Lower lobe of right lung (tissue), 2 donors: ENCODE results near the gene NPTXR. TPM values are rescaled to one million over a fixed set of nuclear protein-coding genes. Genes with fewer than 3 reads are reported as not detected.

Source experiments
- ATAC-seq, 2 donors: fragments of 200-7000 bp; cut with Tn5 transposase; one replicate each; pipeline ENCODE4 v1.9.1; 2020 to 2022; ENCODE audit warnings: mild to moderate bottlenecking in 2 of 2, moderate library complexity in 2 of 2
- DNase-seq: peaks from one replicate; pipeline ENCODE4 v3.0.0-alpha.2; 2020
- H3K27ac ChIP-seq: fragments of 200-600 bp; one replicate; pipeline ENCODE4 v1.8.0; 2022
- H3K27me3 ChIP-seq: fragments of 200-600 bp; one replicate; pipeline ENCODE4 v1.8.0; 2022; ENCODE audit warnings: low read depth
- H3K36me3 ChIP-seq: fragments of 200-600 bp; one replicate; pipeline ENCODE4 v1.8.0; 2022; ENCODE audit warnings: mild to moderate bottlenecking
- H3K4me1 ChIP-seq: fragments of 200-600 bp; one replicate; pipeline ENCODE4 v1.8.0; 2022
- H3K4me3 ChIP-seq: fragments of 200-600 bp; one replicate; pipeline ENCODE4 v1.8.0; 2022; ENCODE audit warnings: mild to moderate bottlenecking
- H3K9me3 ChIP-seq: fragments of 200-600 bp; one replicate; pipeline ENCODE4 v1.8.0; 2022
- intact Hi-C: fragments of 100-400 bp; cut with DNase I; formaldehyde crosslinking; loops from one replicate; pipeline ENCODE4 v1.11.0; 2022
- total RNA-seq: library from RNA; stranded (reverse); fragmentation: NEBNext Ultra II Directional; extraction: Animal tissue kit (Norgen Biotek cat#: 25700); gene quantifications from one replicate; pipeline ENCODE4 v1.2.1, GENCODE V29; 2021
- TF ChIP-seq, protein P1 (sequence below): fragments of 200-600 bp; IDR thresholded peaks from one replicate; pipeline ENCODE4 v1.8.0; 2022; ENCODE audit warnings: antibody characterized with exemption, mild to moderate bottlenecking
- donor health status: DM: no; HTN: yes; CAD: no; lungs with severe emphysema.

Gene NPTXR
- total RNA-seq, 1 donor from 2014 or later = 5.1 TPM

DNA sequence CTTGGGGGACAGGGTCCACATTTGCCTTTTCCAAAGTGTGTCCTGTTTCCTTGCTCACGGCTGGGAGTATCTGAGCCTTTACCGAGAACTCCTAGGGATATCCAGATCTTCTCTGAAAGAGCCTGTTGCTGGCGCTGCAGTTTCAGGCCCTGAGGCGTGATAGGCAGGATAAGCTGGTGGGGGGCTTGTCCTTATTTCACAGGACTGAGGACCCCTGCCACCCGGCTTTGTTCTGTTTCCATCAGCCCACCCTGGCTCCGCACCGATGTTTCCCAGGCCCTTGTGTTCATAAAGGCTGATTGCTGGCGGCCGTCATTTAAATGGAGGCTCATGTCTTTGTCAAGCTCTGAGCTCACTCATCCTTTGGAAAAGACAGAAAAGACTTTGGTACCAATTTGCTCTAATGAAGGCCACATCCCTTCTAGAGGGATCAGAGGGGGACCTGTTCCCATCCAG is 9.4 kb upstream of the NPTXR start:
- Histone ChIP-seq H3K9me3 (no peaks in the 10 kb centered on the region), H3K36me3 (no peaks in the 10 kb centered on the region), H3K27ac (no peak overlapping the region), H3K4me1 (no peaks in the 10 kb centered on the region), H3K27me3 (peaks cover 10% of the 10 kb centered on the region), H3K4me3 (no peak overlapping the region)
- TF ChIP-seq, protein P1, sequence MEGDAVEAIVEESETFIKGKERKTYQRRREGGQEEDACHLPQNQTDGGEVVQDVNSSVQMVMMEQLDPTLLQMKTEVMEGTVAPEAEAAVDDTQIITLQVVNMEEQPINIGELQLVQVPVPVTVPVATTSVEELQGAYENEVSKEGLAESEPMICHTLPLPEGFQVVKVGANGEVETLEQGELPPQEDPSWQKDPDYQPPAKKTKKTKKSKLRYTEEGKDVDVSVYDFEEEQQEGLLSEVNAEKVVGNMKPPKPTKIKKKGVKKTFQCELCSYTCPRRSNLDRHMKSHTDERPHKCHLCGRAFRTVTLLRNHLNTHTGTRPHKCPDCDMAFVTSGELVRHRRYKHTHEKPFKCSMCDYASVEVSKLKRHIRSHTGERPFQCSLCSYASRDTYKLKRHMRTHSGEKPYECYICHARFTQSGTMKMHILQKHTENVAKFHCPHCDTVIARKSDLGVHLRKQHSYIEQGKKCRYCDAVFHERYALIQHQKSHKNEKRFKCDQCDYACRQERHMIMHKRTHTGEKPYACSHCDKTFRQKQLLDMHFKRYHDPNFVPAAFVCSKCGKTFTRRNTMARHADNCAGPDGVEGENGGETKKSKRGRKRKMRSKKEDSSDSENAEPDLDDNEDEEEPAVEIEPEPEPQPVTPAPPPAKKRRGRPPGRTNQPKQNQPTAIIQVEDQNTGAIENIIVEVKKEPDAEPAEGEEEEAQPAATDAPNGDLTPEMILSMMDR = no peak
- no peak for ATAC-seq
- no peak for DNase-seq
- intact Hi-C loops = no loop called here

DNA sequence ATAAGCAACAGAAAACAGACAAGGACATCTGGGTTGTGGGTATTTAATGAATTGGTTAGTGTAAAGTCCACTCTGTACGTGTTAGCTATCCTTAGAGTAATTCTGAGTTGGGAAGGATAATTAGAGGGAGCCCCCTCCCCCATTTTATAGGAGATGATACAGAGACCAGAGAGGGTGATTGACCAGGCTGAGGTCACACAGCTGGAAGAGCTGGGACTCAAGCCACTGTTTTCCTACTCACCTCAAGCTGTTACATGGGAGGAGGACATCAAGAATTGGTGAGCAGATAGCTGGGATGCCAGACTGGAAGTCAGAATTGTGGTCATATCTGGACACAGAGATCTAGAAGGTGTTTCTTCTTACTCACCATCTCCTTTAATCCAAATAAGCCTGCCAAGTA is 8.7 kb upstream of the NPTXR start:
- H3K9me3 ChIP-seq = no peaks in the 10 kb centered on the region
- no peaks in the 10 kb centered on the region for H3K4me1 ChIP-seq
- ATAC-seq = no peak
- intact Hi-C loops = no loop called here
- no peak overlapping the region for H3K4me3 ChIP-seq
- no peak overlapping the region for H3K27ac ChIP-seq
- TF ChIP-seq, protein P1 = no peak
- H3K36me3 ChIP-seq = no peaks in the 10 kb centered on the region
- DNase-seq = no peak
- peaks cover 10% of the 10 kb centered on the region for H3K27me3 ChIP-seq

DNA sequence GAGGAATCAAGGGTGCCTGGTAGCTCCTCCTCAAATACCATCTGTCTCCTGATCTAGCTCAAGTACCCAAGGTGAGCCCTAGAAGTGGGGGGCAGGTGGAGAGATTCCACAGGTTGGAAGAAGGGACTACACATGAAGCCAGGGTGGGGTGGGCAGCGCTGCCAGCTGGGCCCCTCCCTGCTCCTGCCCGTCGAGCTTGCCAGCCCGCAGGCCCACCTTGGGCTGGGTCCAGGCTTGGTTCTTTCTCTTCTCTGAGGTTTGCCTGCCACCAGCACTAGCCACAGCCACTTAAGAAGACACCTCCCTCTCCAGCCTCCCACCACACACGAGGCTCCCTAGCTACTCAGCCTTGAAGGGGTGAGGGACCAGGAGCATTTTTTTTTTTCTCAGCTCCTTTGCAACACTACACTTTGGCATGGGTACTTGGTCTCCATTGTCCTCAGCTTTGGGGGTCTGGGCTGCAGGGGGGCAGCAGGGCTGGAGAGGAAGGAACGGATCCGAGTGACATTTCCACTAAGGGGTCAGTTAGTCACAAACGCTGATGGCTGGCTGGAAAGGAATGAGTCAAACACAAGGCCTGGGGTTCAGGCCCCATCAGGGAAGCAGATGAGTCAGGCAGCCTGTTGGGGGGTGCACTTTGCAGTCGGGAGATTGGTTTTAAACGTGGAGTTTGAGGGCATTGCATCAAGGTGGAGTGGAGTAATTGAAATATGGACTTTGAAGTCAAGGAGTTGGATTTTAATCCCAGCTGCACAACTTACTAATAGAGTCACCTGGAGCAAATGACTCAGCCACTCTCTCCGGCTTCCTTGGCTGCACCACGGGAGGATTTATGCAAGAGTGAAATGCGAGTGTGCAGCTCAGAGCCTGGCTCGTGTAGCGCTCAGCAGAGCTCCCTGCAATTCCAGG is 7.4 kb upstream of the NPTXR start:
- ATAC-seq = no peak
- H3K36me3 ChIP-seq = no peaks in the 10 kb centered on the region
- no peaks in the 10 kb centered on the region for H3K4me1 ChIP-seq
- no peak overlapping the region for H3K27ac ChIP-seq
- no peaks in the 10 kb centered on the region for H3K9me3 ChIP-seq
- H3K4me3 ChIP-seq = no peak overlapping the region
- peaks cover 10% of the 10 kb centered on the region for H3K27me3 ChIP-seq
- TF ChIP-seq, protein P1 = no peak
- DNase-seq = no peak
- intact Hi-C loops = no loop called here

GRCh38 chr22:38850399-38850798 is 6.6 kb upstream of the NPTXR start:
- Histone ChIP-seq H3K27me3 (peaks cover 10% of the 10 kb centered on the region), H3K27ac (no peak overlapping the region), H3K4me1 (no peaks in the 10 kb centered on the region), H3K9me3 (no peaks in the 10 kb centered on the region), H3K36me3 (no peaks in the 10 kb centered on the region), H3K4me3 (no peak overlapping the region)
- ATAC-seq (no peak), DNase-seq (no peak)
- intact Hi-C loops = no loop called here
- TF ChIP-seq, protein P1 = no peak

DNA sequence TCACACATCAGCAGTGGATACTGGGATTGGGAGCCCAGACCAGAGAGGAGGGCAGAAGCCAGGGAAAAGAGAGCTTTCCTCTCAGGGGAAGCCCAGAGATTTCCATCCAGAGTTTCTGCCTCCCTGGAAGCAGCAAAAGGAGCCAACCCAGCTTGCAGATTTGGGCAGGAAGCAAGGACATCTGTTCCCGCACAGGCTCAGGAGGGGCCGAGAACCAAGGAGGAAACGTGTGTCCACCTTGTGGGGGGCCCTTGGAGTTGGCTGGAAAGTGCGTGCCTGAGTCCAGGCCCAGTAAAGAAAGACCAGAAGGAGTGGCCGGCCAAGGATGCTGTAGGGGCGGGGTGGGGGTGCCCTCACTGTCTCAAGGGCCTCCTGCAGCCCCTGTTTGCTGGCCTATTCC is 6.0 kb upstream of the NPTXR start:
- ATAC-seq (no peak), DNase-seq (no peak)
- TF ChIP-seq, protein P1 = no peak
- Histone ChIP-seq H3K27ac (no peak overlapping the region), H3K9me3 (no peaks in the 10 kb centered on the region), H3K36me3 (no peaks in the 10 kb centered on the region), H3K27me3 (peaks cover 10% of the 10 kb centered on the region), H3K4me3 (no peak overlapping the region), H3K4me1 (no peaks in the 10 kb centered on the region)
- intact Hi-C loops = no loop called here
